Astrocyte of the cerebellum (primary cell): ENCODE measurements around the gene ERBIN.

ENCODE experiments used
- DNase-seq: peaks from one replicate; pipeline ENCODE4 v3.0.0-alpha.2; 2011; ENCODE audit warnings: low read depth
- H3K4me3 ChIP-seq: 2 replicates; pipeline ENCODE4 v1.5.1; 2011; ENCODE audit warnings: mild to moderate bottlenecking, low read depth, low read length, moderate library complexity
- in situ Hi-C: cut with HindIII; loops from 2 replicates; pipeline ENCODE4 v1.10.0; 2017; ENCODE audit warnings: low sequenced_read_pairs
- TF ChIP-seq, protein P1 (sequence below): IDR thresholded peaks from 2 replicates; pipeline ENCODE4 v1.5.1; 2012; ENCODE audit warnings: low read length, low read depth, moderate library complexity, mild to moderate bottlenecking; ENCODE audit errors: missing control alignments

The ERBIN gene

DNA sequence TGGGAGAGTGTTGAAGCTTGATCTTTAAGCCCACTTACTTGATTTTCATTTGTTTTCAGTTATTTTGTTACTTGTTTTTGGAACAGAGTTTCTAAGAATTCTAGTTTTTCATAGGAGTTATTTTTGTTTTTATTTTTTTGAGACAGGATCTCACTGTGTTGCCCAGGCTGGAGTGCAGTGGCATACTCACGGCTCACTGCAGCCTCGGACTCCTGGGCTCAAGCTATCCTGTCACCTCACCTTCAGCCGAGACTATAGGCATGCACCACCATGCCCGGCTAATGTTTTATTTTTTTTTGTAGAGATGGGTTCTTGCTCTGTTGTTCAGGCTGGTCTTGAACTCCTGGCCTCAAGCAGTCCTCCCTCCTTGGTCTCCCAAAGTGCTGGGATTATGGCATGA, 6.3 kb downstream of the ERBIN start:
- DNase-seq = no peak
- TF ChIP-seq, protein P1, sequence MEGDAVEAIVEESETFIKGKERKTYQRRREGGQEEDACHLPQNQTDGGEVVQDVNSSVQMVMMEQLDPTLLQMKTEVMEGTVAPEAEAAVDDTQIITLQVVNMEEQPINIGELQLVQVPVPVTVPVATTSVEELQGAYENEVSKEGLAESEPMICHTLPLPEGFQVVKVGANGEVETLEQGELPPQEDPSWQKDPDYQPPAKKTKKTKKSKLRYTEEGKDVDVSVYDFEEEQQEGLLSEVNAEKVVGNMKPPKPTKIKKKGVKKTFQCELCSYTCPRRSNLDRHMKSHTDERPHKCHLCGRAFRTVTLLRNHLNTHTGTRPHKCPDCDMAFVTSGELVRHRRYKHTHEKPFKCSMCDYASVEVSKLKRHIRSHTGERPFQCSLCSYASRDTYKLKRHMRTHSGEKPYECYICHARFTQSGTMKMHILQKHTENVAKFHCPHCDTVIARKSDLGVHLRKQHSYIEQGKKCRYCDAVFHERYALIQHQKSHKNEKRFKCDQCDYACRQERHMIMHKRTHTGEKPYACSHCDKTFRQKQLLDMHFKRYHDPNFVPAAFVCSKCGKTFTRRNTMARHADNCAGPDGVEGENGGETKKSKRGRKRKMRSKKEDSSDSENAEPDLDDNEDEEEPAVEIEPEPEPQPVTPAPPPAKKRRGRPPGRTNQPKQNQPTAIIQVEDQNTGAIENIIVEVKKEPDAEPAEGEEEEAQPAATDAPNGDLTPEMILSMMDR = no peak
- H3K4me3 ChIP-seq = no peak overlapping the region
- in situ Hi-C loops = no loop called here

DNA sequence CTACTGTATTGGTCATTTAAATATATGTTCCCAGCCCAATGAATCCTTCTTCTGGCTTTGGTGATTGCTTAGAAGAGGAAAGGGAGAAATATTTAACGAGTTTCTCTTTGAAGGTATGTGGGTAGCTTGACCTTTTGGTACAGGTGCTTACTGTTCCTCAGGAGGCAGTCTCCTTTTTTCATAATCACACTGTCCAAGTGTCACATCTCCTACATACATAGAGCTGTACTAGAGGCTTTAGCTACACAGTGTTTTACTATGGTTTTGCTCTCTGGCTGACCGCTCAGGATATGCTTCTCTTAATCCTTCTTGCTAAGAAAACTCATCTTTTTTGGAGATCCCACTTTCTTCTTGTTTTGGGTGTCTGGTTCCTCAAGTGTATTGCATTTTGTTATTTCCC, 6.9 kb downstream of the ERBIN start:
- in situ Hi-C loops = no loop called here
- no peak overlapping the region for H3K4me3 ChIP-seq
- DNase-seq = no peak
- TF ChIP-seq, protein P1 = no peak

DNA sequence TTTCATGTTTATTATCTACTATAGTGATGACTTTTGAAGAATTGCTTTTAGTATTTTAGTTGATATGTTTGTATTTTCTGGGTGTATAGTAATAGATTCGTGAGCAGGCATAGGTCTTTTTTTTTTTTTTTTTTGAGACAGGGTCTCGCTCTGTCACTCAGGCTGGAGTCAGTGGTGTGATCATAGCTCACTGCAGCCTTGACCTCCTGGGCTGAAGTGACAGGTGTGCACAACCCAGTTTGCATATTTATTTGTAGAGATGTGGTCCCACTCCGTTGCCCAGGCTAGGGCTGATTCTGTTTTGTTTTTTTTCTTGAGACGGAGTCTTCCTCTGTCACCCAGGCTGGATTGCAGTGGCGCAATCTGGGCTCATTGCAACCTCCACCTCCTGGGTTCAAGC, 11.9 kb downstream of the ERBIN start:
- no peak for DNase-seq
- in situ Hi-C loops = no loop called here
- no peak overlapping the region for H3K4me3 ChIP-seq
- TF ChIP-seq, protein P1 = no peak

DNA sequence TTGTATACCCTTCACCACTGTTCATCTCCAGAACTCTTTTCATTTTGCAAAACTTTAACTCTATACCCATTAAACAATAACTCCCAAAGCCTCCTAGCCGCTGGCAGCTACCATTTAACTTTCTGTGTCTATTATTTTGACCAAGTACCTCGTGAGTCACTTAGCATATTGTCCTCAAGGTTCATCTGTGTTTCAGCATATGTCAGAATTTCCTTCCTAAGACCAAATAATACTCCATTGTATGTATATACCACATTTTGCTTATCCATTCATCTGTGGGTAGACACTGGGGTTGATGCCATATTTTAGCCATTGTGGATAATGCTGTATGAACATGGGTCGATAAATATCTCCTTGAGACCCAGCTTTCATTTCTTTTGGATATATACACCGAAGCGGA, 17.4 kb downstream of the ERBIN start:
- no peak overlapping the region for H3K4me3 ChIP-seq
- in situ Hi-C loops = no loop called here
- TF ChIP-seq, protein P1 = no peak
- DNase-seq = no peak

DNA sequence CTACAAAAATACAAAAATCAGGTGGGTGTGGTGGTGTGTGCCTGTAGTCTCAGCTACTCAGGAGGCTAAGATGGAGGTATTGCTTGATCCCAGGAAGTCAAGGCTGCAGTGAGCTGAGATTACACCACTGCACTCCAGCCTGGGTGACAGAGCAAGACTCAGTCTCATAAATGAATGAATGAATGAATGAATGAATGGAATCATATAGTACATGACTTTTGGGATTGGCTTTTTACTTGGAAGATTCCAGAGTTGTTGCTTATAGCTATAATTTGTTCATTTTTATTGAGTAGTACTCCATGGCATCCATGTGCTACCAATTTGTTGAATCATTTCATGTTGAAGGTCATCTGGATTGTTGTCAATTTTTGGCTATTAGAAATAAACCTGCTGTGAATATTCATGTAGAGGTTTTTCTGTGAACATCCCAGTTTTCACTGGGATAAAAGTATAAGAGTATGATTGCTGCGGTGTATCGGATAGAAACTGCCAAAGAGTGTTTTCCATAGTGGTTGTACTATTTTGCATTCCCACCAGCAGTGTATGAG, 19.9 kb downstream of the ERBIN start:
- H3K4me3 ChIP-seq = no peak overlapping the region
- TF ChIP-seq, protein P1 = no peak
- DNase-seq = no peak
- in situ Hi-C loops = no loop called here

DNA sequence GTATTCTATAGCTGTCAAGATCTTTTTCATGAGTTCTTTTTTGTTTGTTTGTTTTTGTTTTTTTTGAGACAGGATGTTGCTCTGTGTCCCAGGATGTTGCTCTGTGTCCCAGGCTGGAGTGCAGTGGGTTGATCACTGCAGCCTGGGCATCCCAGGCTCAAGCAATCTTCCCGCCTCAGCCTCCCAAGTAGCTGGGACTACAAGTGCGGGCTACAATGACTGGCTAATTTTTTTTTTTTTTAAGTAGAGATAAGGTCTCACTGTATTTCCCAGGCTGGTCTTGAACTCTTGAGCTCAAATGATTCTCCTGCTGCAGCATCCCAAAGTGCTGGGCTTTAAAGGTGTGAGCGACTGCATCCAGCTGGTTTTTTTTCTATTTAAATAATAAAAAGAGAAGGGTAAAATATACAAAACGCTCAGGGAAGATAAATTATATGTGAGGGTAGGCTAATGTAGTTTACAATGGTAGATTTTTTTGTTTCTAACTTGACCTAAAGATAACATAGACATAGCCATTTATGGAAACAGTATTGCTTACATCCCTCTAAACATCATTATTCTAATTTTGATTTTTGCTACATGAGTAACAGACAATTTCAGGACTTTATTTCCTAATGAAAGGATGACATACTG, 21.9 kb downstream of the ERBIN start:
- TF ChIP-seq, protein P1 = no peak
- H3K4me3 ChIP-seq = no peak overlapping the region
- in situ Hi-C loops = no loop called here
- DNase-seq = no peak

DNA sequence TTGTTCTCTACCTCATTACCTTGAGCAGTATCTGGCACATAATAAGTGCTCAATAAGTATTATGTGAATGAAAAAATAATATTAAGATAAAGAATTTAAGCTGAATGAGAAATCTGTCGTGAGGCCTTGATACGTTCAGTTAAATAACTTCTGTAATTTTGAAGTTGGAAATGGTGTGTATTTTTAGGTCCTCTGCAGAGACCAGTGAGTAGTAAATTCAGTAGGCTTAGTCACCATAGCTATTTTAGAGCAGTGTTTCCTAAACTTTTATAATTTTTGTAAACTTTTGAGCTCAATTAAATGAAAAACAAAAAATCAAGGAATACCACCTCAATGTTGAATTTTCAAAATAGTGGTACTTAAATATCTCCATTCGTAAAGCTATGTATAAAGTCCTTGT, 25.0 kb downstream of the ERBIN start:
- TF ChIP-seq, protein P1 = no peak
- in situ Hi-C loops = no loop called here
- H3K4me3 ChIP-seq = no peak overlapping the region
- no peak for DNase-seq
